Fibroblast of peridontal ligament (primary cell): Measurements from ENCODE around the gene SMARCC1.

Experiments
- DNase-seq: peaks from one replicate; pipeline ENCODE4 v3.0.0-alpha.2; 2010; ENCODE audit errors: extremely low read depth

The SMARCC1 gene

GRCh38 chr3:47588053-47588452, 193.6 kb downstream of the SMARCC1 start:
- DNase-seq = no peak

- DNase-seq = peak; percentile 37
These were observed 194.9 kb downstream of the SMARCC1 start for GRCh38 chr3:47586746-47587145.

GRCh38 chr3:47583320-47584075, 198.2 kb downstream of the SMARCC1 start:
- peak; percentile 11 for DNase-seq

- no peak for DNase-seq
These were observed 199.9 kb downstream of the SMARCC1 start for GRCh38 chr3:47581835-47582234.

- DNase-seq = no peak
These were observed 200.3 kb downstream of the SMARCC1 start for GRCh38 chr3:47581422-47581821.

DNA sequence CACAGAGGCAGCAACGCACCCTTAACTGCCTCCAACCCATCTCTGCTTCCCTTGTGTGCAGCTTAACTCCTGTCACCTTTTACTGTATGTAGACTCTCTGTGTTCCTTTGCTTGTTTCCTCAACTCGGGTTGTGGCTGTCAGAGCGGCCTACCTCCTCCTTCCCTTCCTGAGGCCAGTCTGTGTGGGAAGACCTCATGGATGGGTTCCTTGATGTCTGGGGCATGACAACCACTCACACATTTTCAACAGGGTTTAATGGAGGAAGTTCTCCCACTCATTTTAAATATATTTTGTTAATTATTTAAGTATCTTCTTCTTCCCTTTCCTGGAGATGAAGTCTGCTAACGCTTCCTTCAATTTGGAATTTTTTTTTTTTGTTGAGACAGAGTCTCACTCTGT, 201.2 kb downstream of the SMARCC1 start:
- DNase-seq = no peak

- DNase-seq = no peak
These were observed 201.8 kb downstream of the SMARCC1 start for GRCh38 chr3:47579875-47580274.

- no peak for DNase-seq
These were observed 202.7 kb downstream of the SMARCC1 start, which contains the start of gene CSPG5 for GRCh38 chr3:47578691-47579632. CSPG5 (minus strand) TSS chr3:47578865; CDS start chr3:47578693, 172 bp downstream.

DNA sequence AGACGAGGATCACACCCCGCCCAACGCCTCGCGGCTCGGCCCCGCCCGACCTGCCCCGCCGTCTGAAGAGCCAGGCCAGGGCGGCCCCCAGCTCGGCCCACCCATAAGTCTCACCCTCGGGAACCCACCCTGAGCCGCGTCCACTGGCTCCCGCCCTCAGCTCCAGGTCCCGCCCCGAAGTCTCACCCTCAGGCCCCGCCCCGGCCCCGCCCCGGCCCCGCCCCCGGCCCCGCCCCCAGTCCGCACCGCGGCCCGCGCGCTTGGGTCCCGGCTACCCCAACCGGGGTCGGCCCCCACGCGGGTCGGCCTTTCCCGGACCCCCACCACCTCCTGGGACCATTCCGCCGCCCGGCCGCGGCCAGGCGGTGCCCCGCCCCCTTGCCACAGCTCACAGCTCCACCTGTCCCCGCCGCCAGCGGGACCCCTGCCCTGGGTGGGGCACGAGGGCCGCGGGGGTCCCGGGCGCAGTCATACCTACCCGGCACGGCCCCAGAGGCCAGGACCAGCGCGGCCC, 203.5 kb downstream of the SMARCC1 start:
- no peak for DNase-seq

GRCh38 chr3:47577583-47578118, 204.0 kb downstream of the SMARCC1 start:
- DNase-seq = no peak

- no peak for DNase-seq
These were observed 208.2 kb downstream of the SMARCC1 start for GRCh38 chr3:47573190-47574172.

DNA sequence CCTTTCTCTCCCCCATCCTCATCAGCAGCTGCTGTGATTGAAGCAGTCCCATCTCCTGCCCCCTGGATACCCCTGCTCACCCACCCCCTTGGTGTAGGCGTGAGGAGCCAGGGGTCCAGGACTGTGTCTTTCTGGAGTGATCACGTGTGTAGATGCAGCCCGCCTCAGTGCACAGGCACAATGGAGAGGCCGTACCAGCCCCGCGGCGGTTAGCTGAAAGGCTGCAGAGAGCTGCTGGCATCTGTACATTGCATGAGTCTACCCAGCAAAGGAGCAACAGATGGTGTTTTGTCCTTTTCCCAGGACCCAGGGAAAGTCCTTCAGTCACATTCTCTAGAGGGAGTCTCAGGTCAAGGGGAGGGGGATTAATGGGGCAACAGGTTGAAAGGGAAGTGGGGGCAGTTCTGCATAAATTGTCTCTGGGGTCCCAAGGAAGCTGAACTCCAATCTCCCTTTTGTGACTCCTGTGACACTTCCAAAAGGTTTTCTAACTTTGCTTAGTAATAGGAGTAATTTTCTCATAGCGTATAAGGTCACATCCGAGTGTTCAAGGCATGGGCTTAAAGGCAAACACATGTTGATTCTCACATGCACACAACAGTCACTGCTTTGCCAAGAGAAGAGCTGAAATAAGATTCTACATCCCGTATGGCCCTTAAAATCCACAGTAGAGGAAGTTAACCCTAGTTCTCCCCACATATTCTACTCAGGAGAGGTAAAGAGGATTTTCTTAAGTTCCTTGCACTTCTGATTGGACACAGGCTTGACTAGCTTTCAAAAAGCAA, 210.1 kb downstream of the SMARCC1 start:
- peak; percentile 11 for DNase-seq

DNA sequence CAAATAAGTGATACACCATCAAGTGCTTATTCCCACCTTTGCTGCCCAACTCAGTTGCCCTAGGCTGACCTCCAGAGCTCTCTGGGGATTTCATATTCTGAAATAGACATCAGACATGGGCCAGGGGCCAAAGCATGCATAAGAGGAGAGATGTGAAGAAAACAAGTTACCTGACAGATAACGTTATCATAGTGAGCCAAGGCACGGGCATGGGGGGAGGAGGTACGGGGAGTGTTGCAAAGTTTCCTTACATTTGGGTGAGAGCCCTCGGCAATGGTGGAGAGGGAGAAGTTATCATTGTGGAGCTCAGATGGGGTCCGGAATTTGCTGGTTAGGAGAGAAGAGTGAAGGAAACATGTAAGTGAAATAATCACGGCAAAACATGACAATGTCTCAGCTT, 212.8 kb downstream of the SMARCC1 start:
- no peak for DNase-seq

DNA sequence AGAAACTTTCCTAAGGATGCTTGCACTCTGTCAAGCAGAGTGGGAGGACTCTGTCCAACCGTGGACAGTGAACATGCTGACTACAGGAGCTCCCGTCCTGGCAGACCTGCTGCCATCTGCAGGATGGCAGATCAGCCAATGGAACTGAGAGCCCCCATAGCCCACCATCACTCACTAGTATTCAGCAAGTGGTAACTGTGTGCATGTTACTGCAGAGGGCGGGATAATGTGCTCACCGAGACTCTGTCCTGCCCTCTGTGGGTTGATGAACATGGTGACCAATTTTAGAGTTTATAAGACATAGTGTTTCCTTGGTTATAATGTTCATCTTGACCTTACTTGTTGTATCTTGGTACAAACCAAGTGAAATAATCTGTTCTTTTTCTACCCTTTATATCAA, 214.5 kb downstream of the SMARCC1 start:
- DNase-seq = no peak

- no peak for DNase-seq
These were observed 215.0 kb downstream of the SMARCC1 start for GRCh38 chr3:47566667-47567066.

GRCh38 chr3:47565734-47566550, 215.8 kb downstream of the SMARCC1 start:
- DNase-seq = no peak

- DNase-seq = no peak
These were observed 225.3 kb downstream of the SMARCC1 start for GRCh38 chr3:47556351-47556750.

DNA sequence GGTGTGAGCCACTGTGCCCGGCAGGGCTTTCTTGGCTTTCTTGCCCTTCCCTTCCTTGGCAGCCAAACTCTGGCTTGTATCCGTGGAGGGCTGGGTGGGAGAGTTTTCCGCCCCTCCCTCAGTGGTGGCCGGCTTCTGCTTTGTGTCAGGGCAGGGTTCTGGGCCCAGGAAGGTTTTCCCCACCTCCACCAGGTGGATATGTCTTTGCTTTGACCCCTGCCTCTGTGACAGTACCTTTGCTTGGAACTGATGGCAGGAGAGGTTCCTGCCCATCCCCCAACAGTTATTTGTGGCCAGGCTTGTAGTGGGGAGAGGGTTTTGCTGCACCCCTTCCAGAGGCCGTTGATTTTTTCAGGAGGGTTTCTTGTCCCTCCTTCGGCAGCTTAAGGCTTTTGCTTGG, 227.4 kb downstream of the SMARCC1 start:
- DNase-seq = no peak

- no peak for DNase-seq
These were observed 228.3 kb downstream of the SMARCC1 start for GRCh38 chr3:47553407-47553806.
